Ovary (tissue), 3 donors: ENCODE data around the gene EXOSC7.

Experiments
- EP300 ChIP-seq: sonication (generic); formaldehyde crosslinking; IDR thresholded peaks from one replicate; pipeline ENCODE4 v1.6.1; 2017; ENCODE audit warnings: antibody characterized with exemption
- TF ChIP-seq, protein P1 (sequence below), 3 donors: fragments of 450-650 bp in 2 of 3; fragments of 200-600 bp in 1 of 3; IDR thresholded peaks; one replicate each; pipeline versions ENCODE4 v1.5.1 to v1.8.0; 2016 to 2022; ENCODE audit warnings: antibody characterized with exemption in 3 of 3, mild to moderate bottlenecking in 1 of 3
- donor health status: DM: no; HTN: no; CAD: no.

GRCh38 chr3:45035441-45036301 is 59.6 kb downstream of the EXOSC7 start:
- TF ChIP-seq, protein P1, sequence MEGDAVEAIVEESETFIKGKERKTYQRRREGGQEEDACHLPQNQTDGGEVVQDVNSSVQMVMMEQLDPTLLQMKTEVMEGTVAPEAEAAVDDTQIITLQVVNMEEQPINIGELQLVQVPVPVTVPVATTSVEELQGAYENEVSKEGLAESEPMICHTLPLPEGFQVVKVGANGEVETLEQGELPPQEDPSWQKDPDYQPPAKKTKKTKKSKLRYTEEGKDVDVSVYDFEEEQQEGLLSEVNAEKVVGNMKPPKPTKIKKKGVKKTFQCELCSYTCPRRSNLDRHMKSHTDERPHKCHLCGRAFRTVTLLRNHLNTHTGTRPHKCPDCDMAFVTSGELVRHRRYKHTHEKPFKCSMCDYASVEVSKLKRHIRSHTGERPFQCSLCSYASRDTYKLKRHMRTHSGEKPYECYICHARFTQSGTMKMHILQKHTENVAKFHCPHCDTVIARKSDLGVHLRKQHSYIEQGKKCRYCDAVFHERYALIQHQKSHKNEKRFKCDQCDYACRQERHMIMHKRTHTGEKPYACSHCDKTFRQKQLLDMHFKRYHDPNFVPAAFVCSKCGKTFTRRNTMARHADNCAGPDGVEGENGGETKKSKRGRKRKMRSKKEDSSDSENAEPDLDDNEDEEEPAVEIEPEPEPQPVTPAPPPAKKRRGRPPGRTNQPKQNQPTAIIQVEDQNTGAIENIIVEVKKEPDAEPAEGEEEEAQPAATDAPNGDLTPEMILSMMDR (IDR thresholded peaks at IDR 0.05), result no peak
- TF ChIP-seq EP300, result no peak
